Measurements from ENCODE around the gene ANKRD9. TPM values are rescaled to one million over a fixed set of nuclear protein-coding genes. Genes with fewer than 3 reads are reported as not detected.
A peak's percentile ranks its signal among the peaks of the same experiment; 100 is the strongest.
"Not testable (repeated sequence)": the region's sequence is repeated elsewhere in the genome, so short reads cannot be mapped to it uniquely, and the experiment has no call there.

Gene ANKRD9
- total RNA-seq, 1 donor, result 15.6 TPM

DNA sequence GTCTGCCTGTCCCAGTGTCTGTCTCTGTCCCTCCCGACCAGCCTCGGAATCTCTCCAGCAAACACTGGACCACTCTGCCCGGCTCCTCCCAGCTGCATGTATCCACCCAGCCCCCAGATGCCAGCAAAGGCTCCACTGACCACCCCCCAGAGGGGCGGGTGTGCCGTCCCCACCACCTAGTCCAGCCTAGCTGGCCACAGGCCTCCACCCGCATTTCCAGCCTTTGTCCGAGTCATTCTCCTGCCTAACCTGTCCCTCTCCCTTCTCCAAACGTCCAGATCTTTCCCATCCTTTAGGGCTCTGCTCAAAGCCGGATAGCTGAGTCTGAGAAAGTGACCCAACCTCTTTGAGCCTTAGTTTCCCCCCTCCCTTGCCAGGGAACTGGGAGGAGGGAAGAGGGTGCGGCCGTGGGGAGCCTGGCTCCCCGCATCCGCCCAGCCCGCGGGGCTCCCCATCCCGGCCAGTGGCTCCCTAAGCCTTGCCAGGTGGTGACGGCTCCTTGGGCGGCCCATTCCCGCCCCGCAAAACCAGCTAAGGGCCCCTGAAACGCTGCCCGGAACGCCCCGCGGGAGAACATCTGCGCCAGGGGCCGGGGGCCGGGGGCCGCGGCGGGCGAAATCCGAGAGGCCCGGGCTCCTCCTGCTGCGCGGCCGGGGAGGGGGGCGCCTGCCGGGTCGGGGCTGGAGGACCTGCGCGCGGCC, 34.6 kb upstream of the ANKRD9 start:
- DNase-seq (ENCODE audit: insufficient read length, low spot score, missing footprints), result peak; percentile 86
- no peak overlapping the region for H3K4me2 ChIP-seq (ENCODE audit: insufficient read depth, low read length)
- no peaks in the 10 kb centered on the region for H3K79me2 ChIP-seq (ENCODE audit: insufficient read depth, low read length)
- H3K27ac ChIP-seq (ENCODE audit: low read depth, low read length), result no peak overlapping the region
- H3K4me3 ChIP-seq (ENCODE audit: insufficient read depth, low read length), result no peak overlapping the region
- H4K20me1 ChIP-seq (ENCODE audit: insufficient read depth, low read length), result no peaks in the 10 kb centered on the region
- TF ChIP-seq, protein P1, sequence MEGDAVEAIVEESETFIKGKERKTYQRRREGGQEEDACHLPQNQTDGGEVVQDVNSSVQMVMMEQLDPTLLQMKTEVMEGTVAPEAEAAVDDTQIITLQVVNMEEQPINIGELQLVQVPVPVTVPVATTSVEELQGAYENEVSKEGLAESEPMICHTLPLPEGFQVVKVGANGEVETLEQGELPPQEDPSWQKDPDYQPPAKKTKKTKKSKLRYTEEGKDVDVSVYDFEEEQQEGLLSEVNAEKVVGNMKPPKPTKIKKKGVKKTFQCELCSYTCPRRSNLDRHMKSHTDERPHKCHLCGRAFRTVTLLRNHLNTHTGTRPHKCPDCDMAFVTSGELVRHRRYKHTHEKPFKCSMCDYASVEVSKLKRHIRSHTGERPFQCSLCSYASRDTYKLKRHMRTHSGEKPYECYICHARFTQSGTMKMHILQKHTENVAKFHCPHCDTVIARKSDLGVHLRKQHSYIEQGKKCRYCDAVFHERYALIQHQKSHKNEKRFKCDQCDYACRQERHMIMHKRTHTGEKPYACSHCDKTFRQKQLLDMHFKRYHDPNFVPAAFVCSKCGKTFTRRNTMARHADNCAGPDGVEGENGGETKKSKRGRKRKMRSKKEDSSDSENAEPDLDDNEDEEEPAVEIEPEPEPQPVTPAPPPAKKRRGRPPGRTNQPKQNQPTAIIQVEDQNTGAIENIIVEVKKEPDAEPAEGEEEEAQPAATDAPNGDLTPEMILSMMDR (IDR thresholded peaks at IDR 0.05; ENCODE audit: extremely low read depth, low read depth, low read length), result no peak
- H3K27me3 ChIP-seq (ENCODE audit: insufficient read depth, low read length), result peaks cover 36% of the 10 kb centered on the region
- H3K4me1 ChIP-seq (ENCODE audit: insufficient read depth, low read length), result peaks cover 6% of the 10 kb centered on the region
- no peak overlapping the region for H2AFZ ChIP-seq (ENCODE audit: low read length)
- no peaks in the 10 kb centered on the region for H3K9me3 ChIP-seq (ENCODE audit: low read depth, low read length)
- H3K36me3 ChIP-seq (ENCODE audit: insufficient read depth, low read length), result no peaks in the 10 kb centered on the region

DNA sequence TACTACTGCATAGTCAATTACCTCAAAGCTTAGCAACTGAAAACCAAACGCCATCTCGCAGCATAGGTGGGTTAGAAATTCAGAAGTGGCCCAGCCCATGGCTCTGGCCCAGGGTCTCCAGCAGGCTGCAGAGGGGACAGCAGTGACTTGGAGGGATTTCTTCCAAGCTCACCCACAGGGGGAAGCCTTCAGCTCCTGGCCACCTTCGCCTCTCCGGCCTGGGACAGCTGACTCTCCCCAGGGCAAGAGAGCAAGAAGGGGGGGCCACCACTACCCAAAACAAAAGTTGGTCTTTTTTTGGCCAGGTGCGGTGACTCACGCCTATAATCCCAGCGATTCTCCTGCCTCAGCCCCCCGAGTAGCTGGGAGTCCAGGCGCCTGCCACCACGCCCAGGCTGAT, 32.2 kb upstream of the ANKRD9 start:
- Histone ChIP-seq H4K20me1 (ENCODE audit: insufficient read depth, low read length) (no peaks in the 10 kb centered on the region), H3K36me3 (ENCODE audit: insufficient read depth, low read length) (no peaks in the 10 kb centered on the region), H3K9me3 (ENCODE audit: low read depth, low read length) (no peaks in the 10 kb centered on the region), H3K4me1 (ENCODE audit: insufficient read depth, low read length) (peaks cover 6% of the 10 kb centered on the region), H3K79me2 (ENCODE audit: insufficient read depth, low read length) (no peaks in the 10 kb centered on the region), H3K27me3 (ENCODE audit: insufficient read depth, low read length) (peaks cover 30% of the 10 kb centered on the region), H3K4me3 (ENCODE audit: insufficient read depth, low read length) (no peak overlapping the region), H3K27ac (ENCODE audit: low read depth, low read length) (no peak overlapping the region), H3K4me2 (ENCODE audit: insufficient read depth, low read length) (no peak overlapping the region), H2AFZ (ENCODE audit: low read length) (no peak overlapping the region)
- peak; percentile 46 for DNase-seq (ENCODE audit: insufficient read length, low spot score, missing footprints)
- TF ChIP-seq, protein P1 (IDR thresholded peaks at IDR 0.05; ENCODE audit: extremely low read depth, low read depth, low read length), result no peak

DNA sequence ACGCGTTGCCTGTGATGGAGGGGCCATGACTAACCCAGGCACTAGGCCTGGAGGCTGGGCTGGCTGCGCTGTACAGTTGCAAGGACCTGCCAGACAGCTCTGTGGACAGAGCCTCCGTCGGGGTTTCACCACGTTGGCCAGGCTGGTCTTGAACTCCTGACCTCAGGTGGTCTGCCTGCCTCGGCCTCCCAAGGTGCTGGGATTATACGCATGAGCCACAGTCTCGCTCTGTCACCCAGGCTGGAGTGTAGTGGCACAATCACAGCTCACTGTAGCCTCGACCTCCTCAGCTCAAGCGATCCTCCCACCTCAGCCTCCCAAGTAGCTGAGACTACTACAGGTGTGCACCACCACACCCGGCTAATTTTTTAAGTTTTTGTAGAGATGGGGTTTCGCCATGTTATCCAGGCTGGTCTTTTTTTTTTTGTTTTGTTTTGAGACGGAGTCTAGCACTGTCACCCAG, 31.5 kb upstream of the ANKRD9 start:
- not testable (repeated sequence) for H2AFZ ChIP-seq (ENCODE audit: low read length); H3K9me3 ChIP-seq (ENCODE audit: low read depth, low read length); H3K27ac ChIP-seq (ENCODE audit: low read depth, low read length); H4K20me1 ChIP-seq (ENCODE audit: insufficient read depth, low read length); H3K4me1 ChIP-seq (ENCODE audit: insufficient read depth, low read length); H3K4me2 ChIP-seq (ENCODE audit: insufficient read depth, low read length); H3K36me3 ChIP-seq (ENCODE audit: insufficient read depth, low read length); H3K79me2 ChIP-seq (ENCODE audit: insufficient read depth, low read length); H3K4me3 ChIP-seq (ENCODE audit: insufficient read depth, low read length); DNase-seq (ENCODE audit: insufficient read length, low spot score, missing footprints)
- H3K27me3 ChIP-seq (ENCODE audit: insufficient read depth, low read length), result peaks cover 28% of the 10 kb centered on the region

DNA sequence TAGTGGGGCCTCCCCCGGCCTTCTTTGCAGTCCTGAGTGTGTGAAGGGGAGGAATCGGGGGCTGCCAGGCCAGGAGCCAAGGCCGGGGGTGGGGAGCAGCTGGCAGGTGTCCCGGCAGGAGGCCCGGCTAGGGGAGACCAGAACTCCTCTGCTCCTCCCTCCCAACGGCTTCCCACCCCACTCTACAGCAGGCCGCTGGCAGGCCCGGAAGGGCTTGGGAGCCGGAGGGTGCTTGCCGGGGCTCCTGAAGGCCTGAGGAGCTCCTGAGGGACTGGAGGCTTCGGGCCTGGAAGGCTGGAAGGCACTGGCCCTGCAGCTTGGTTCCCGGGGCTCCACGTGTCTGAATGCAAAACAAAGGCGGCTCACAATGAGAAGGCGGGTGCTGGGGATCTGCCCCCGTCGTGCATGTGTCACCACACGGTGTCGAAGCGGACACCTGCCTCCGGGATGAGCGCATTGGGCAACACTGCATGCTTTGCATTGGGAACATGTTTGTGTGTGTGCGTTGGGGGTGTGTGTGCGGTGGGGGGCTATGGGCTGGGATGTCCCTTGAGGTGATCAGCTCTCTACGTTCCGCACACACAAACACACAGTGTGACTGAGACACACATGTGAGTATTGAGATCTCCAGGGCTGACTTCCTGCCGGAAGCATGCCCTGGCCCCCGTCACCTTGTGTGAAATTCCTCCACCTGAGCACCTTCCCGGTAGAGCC, 30.9 kb upstream of the ANKRD9 start:
- H3K36me3 ChIP-seq (ENCODE audit: insufficient read depth, low read length), result no peaks in the 10 kb centered on the region
- H3K4me1 ChIP-seq (ENCODE audit: insufficient read depth, low read length), result peaks cover 4% of the 10 kb centered on the region
- no peaks in the 10 kb centered on the region for H3K79me2 ChIP-seq (ENCODE audit: insufficient read depth, low read length)
- DNase-seq (ENCODE audit: insufficient read length, low spot score, missing footprints), result peak; percentile 71
- H2AFZ ChIP-seq (ENCODE audit: low read length), result no peak overlapping the region
- H3K27me3 ChIP-seq (ENCODE audit: insufficient read depth, low read length), result peaks cover 24% of the 10 kb centered on the region
- no peaks in the 10 kb centered on the region for H3K9me3 ChIP-seq (ENCODE audit: low read depth, low read length)
- TF ChIP-seq, protein P1 (IDR thresholded peaks at IDR 0.05; ENCODE audit: extremely low read depth, low read depth, low read length), result no peak
- H4K20me1 ChIP-seq (ENCODE audit: insufficient read depth, low read length), result no peaks in the 10 kb centered on the region
- H3K4me2 ChIP-seq (ENCODE audit: insufficient read depth, low read length), result no peak overlapping the region
- no peak overlapping the region for H3K4me3 ChIP-seq (ENCODE audit: insufficient read depth, low read length)
- no peak overlapping the region for H3K27ac ChIP-seq (ENCODE audit: low read depth, low read length)

Data from osteoblast (primary cell).